Right lobe of liver (tissue), 6 donors: Measurements from ENCODE around the gene PIP5K1B. TPM values are rescaled to one million over a fixed set of nuclear protein-coding genes. Genes with fewer than 3 reads are reported as not detected.

Experiments
- ATAC-seq, 4 donors: fragments of 200-7000 bp; cut with Tn5 transposase; one replicate each; pipeline ENCODE4 v1.9.1; 2020; ENCODE audit warnings: mild to moderate bottlenecking in 4 of 4, moderate library complexity in 4 of 4
- DNase-seq, 3 donors: peaks; one replicate each; pipeline ENCODE4 v3.0.0-alpha.2; 2020
- H3K27ac ChIP-seq, 3 donors: fragments of 200-600 bp; one replicate each; pipeline ENCODE4 v1.8.0; 2022
- H3K27me3 ChIP-seq, 2 donors: fragments of 200-600 bp; one replicate each; pipeline ENCODE4 v1.8.0; 2022
- H3K36me3 ChIP-seq, 4 donors: fragments of 200-600 bp; sonication (generic) in 1 of 4; one replicate each; pipeline versions ENCODE4 v1.5.1 to v1.8.0; 2017 to 2022; ENCODE audit warnings: control low read depth in 1 of 4
- H3K4me1 ChIP-seq, 4 donors: fragments of 200-600 bp; sonication (generic) in 1 of 4; one replicate each; pipeline versions ENCODE4 v1.5.1 to v1.8.0; 2017 to 2022; ENCODE audit warnings: control low read depth in 1 of 4
- H3K4me3 ChIP-seq, 3 donors: fragments of 200-600 bp; one replicate each; pipeline ENCODE4 v1.8.0; 2022
- H3K9me3 ChIP-seq, 4 donors: fragments of 200-600 bp; sonication (generic) in 1 of 4; one replicate each; pipeline versions ENCODE4 v1.5.1 to v1.8.0; 2017 to 2022; ENCODE audit warnings: control low read depth in 1 of 4
- POLR2A ChIP-seq: fragments of 450-650 bp; IDR thresholded peaks from one replicate; pipeline ENCODE4 v1.6.1; 2017; ENCODE audit warnings: antibody characterized with exemption, mild to moderate bottlenecking
- WGBS: methylation state at CpG from one replicate; pipeline ENCODE4 v1.1.6; 2018; ENCODE audit warnings: low coverage, low lambda C conversion rate; ENCODE audit not compliant: insufficient coverage; ENCODE audit errors: missing lambda C conversion rate; 5-methylcytosine and 5-hydroxymethylcytosine counted together
- intact Hi-C, 2 donors: fragments of 100-400 bp; cut with DNase I; formaldehyde crosslinking; loops; one replicate each; pipeline versions ENCODE4 v1.11.2 to v1.14.1; 2022
- total RNA-seq, 6 experiments: library from RNA; depleted of rRNA in 2 of 6; stranded (reverse); fragments of >200 nt in 2 of 6; fragmentation: NEBNext Ultra II Directional in 3 of 6; extraction: Animal tissue kit (Norgen Biotek cat#: 25700) in 3 of 6; gene quantifications; one replicate each; pipeline versions ENCODE4 v1.1.0 to v1.2.4, GENCODE V29; 2016 to 2023
- TF ChIP-seq, protein P1 (sequence below), 4 donors: fragments of 200-600 bp in 3 of 4; fragments of 450-650 bp in 1 of 4; IDR thresholded peaks; one replicate each; pipeline versions ENCODE4 v1.5.1 to v1.8.0; 2016 to 2022; ENCODE audit warnings: antibody characterized with exemption in 4 of 4, mild to moderate bottlenecking in 2 of 4
- donor health status: DM: no; HTN: yes; CAD: no.
- donor health status: DM: no; HTN: no; CAD: no.
- donor health status: DM: no; HTN: no; CAD: no.
- donor health status: DM: no; HTN: yes; CAD: no.
- donor health status: DM: no; HTN: yes; CAD: no.

The PIP5K1B gene
- total RNA-seq, 6 experiments from 2014 or later, result 0.27 to 0.71 TPM; not detected in 4

DNA sequence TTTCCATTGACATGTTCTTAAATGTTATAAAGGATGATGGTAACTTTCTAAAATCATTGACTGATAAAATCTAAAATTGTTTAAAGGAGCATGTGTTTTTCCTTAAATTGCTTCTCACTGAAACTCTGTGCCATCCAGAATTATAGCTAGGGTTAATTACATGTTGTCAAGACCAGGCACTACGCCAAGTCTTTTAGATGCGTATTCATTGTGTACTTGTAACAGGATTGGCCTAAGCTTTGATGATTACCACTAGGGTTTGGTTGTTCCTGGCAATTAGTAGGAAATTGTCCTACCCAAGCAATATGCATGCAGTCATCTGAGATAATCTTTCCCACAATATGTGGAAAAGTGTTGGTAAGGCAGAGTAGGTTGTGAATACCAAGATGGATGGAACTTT lies 265.1 kb downstream of the PIP5K1B start:
- TF ChIP-seq POLR2A, result no peak
- 38% methylated on average over 2 of the region's 2 CpGs for WGBS
- H3K9me3 ChIP-seq, result no peaks in the 10 kb centered on the region
- H3K27ac ChIP-seq, result no peak overlapping the region
- no peaks in the 10 kb centered on the region for H3K4me1 ChIP-seq
- H3K27me3 ChIP-seq, result no peaks in the 10 kb centered on the region
- intact Hi-C loops, result no loop called here
- no peak for DNase-seq
- ATAC-seq, result no peak
- H3K4me3 ChIP-seq, result no peak overlapping the region
- H3K36me3 ChIP-seq, result no peaks in the 10 kb centered on the region

DNA sequence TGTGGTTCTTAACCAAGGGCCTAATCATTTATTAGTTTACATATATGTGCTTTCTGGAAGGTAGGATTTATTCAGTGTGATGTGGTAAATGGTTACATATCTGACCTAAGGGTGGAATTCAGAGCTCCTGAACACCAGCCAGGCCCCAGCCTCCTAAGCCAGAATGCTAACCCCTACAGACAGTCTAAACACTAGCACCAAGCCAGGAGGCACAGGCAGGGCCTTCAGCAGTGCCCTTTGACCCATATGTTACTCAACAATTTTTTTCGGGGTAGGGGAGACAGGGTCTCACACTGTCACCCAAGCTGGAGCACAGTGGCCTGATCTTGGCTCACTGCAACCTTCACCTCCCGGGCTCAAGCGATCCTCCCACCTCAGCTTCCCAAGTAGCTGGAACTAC lies 268.6 kb downstream of the PIP5K1B start:
- H3K4me1 ChIP-seq, result no peaks in the 10 kb centered on the region
- intact Hi-C loops, result no loop called here
- H3K27ac ChIP-seq, result no peak overlapping the region
- 100% methylated on average over 1 of the region's 3 CpGs for WGBS
- DNase-seq (no peak), ATAC-seq (no peak)
- H3K9me3 ChIP-seq, result no peaks in the 10 kb centered on the region
- no peaks in the 10 kb centered on the region for H3K27me3 ChIP-seq
- no peaks in the 10 kb centered on the region for H3K36me3 ChIP-seq
- H3K4me3 ChIP-seq, result no peak overlapping the region
- TF ChIP-seq, protein P1, sequence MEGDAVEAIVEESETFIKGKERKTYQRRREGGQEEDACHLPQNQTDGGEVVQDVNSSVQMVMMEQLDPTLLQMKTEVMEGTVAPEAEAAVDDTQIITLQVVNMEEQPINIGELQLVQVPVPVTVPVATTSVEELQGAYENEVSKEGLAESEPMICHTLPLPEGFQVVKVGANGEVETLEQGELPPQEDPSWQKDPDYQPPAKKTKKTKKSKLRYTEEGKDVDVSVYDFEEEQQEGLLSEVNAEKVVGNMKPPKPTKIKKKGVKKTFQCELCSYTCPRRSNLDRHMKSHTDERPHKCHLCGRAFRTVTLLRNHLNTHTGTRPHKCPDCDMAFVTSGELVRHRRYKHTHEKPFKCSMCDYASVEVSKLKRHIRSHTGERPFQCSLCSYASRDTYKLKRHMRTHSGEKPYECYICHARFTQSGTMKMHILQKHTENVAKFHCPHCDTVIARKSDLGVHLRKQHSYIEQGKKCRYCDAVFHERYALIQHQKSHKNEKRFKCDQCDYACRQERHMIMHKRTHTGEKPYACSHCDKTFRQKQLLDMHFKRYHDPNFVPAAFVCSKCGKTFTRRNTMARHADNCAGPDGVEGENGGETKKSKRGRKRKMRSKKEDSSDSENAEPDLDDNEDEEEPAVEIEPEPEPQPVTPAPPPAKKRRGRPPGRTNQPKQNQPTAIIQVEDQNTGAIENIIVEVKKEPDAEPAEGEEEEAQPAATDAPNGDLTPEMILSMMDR (IDR thresholded peaks at IDR 0.05), result no peak
- TF ChIP-seq POLR2A, result no peak

DNA sequence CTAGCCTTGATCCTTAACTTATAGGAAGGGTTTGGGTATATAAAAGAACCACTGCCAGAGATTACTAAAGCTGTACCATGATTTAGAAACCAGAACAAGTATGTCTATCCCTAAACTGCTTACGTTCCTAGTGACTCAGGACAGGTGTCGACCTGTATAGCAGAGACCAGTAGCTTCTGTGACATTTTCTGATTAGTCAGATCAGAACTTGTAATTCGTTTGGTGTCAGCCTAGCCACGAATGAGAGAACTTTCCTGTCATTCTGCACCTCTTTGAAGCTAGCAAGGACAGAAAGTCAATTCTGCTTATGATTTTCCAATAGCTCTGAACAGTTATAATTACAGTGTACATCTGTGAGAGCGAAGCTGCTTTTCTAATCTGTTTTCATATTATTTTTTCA lies 269.4 kb downstream of the PIP5K1B start:
- Histone ChIP-seq H3K9me3 (no peaks in the 10 kb centered on the region), H3K36me3 (no peaks in the 10 kb centered on the region), H3K4me1 (no peaks in the 10 kb centered on the region), H3K4me3 (no peak overlapping the region), H3K27me3 (no peaks in the 10 kb centered on the region), H3K27ac (no peak overlapping the region)
- ATAC-seq (no peak), DNase-seq (no peak)
- intact Hi-C loops, result no loop called here
- TF ChIP-seq, protein P1 (IDR thresholded peaks at IDR 0.05), result no peak
- no peak for TF ChIP-seq POLR2A
- WGBS, result 45% methylated on average over 5 of the region's 5 CpGs

DNA sequence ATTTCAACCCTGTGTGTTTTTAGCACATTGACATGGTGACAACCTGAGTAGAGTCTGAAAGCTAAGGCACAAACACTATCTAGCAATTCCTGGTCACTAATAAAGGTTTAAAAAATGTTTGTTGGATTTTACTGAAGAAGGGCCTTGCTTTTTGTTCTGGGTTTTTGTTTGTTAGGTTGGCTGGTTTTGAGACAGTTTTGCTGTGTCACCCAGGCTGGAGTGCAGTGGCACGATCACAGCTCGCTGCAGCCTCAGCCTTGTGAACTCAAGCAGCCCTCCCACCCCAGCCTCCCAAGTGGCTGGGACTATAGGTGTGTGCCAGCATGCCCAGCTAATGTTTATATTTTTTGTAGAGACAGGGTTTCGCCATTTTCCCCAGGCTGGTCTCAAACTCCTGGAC lies 269.9 kb downstream of the PIP5K1B start:
- DNase-seq (no peak), ATAC-seq (no peak)
- TF ChIP-seq, protein P1 (IDR thresholded peaks at IDR 0.05), result no peak
- TF ChIP-seq POLR2A, result no peak
- no peaks in the 10 kb centered on the region for H3K27me3 ChIP-seq
- H3K27ac ChIP-seq, result no peak overlapping the region
- 30% methylated on average over 1 of the region's 3 CpGs for WGBS
- H3K9me3 ChIP-seq, result no peaks in the 10 kb centered on the region
- intact Hi-C loops, result no loop called here
- no peak overlapping the region for H3K4me3 ChIP-seq
- H3K4me1 ChIP-seq, result no peaks in the 10 kb centered on the region
- no peaks in the 10 kb centered on the region for H3K36me3 ChIP-seq

DNA sequence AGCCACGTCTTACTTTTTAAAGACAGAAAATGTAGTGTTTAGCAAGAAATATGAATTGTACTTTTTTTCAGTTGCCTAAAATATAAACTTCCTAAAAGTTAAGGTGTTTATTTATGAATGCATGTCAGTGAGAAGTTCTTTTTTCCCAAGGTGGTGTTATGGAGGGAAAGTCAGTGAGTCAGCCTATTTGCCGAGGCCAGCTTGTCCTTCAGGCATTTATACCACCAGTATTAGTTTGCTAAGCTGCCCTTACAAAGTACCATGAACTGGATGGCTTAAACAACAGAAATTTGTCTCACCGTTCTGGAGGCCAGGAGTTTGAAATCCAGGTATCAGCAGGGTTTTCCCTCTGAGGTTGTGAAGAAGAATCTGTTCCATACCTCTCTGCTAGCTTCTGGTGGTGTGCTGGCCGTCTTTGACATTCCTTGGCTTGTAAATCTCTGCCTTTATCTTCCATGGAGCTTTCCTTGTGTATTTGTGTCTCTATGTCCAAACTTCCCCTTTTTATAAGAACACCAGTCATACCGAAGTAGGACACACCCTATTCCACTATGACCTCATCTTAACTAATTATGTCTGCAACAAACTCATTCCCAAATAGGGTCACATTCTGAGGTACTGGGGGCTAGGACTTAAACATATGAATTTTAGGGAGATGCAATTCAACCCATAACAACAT lies 270.5 kb downstream of the PIP5K1B start:
- WGBS, result 54% methylated on average over 4 of the region's 5 CpGs
- H3K9me3 ChIP-seq, result no peaks in the 10 kb centered on the region
- H3K27me3 ChIP-seq, result no peaks in the 10 kb centered on the region
- no peaks in the 10 kb centered on the region for H3K4me1 ChIP-seq
- H3K4me3 ChIP-seq, result no peak overlapping the region
- H3K27ac ChIP-seq, result no peak overlapping the region
- ATAC-seq (peak in 3 of 4 donors; percentile 32 to 55 (median 39)), DNase-seq (no peak)
- H3K36me3 ChIP-seq, result no peaks in the 10 kb centered on the region
- intact Hi-C loops, result no loop called here
- TF ChIP-seq, protein P1 (IDR thresholded peaks at IDR 0.05), result no peak
- TF ChIP-seq POLR2A, result no peak
